Ishikawa (cell line): Measurements from ENCODE around the gene YBEY.

ENCODE experiments used
- CEBPB ChIP-seq: IDR thresholded peaks from 2 replicates; pipeline ENCODE4 v1.6.1; 2012
- CREB1 ChIP-seq: IDR thresholded peaks from 2 replicates; pipeline ENCODE4 v1.6.1; 2012; ENCODE audit warnings: low read depth
- EGR1 ChIP-seq: IDR thresholded peaks from 2 replicates; pipeline ENCODE4 v1.6.1; 2012
- EP300 ChIP-seq: IDR thresholded peaks from 2 replicates; pipeline ENCODE4 v1.6.1; 2012; ENCODE audit warnings: borderline replicate concordance
- FOXM1 ChIP-seq: IDR thresholded peaks from 2 replicates; pipeline ENCODE4 v1.6.1; 2012; ENCODE audit warnings: low read depth, borderline replicate concordance
- MAX ChIP-seq: IDR thresholded peaks from 2 replicates; pipeline ENCODE4 v1.6.1; 2012
- NFIC ChIP-seq: IDR thresholded peaks from 2 replicates; pipeline ENCODE4 v1.6.1; 2012
- RAD21 ChIP-seq: IDR thresholded peaks from 2 replicates; pipeline ENCODE4 v1.6.1; 2012; ENCODE audit warnings: low read depth
- TAF1 ChIP-seq: IDR thresholded peaks from 2 replicates; pipeline ENCODE4 v1.6.1; 2012; ENCODE audit warnings: low read depth, mild to moderate bottlenecking
- TCF12 ChIP-seq: IDR thresholded peaks from 2 replicates; pipeline ENCODE4 v1.6.1; 2012; ENCODE audit warnings: low read depth
- TEAD4 ChIP-seq: IDR thresholded peaks from 2 replicates; pipeline ENCODE4 v1.6.1; 2012
- YY1 ChIP-seq: IDR thresholded peaks from 2 replicates; pipeline ENCODE4 v1.6.1; 2012; ENCODE audit warnings: low read depth
- ZBTB7A ChIP-seq: IDR thresholded peaks from 2 replicates; pipeline ENCODE4 v1.6.1; 2012; ENCODE audit warnings: low read depth
- TF ChIP-seq, protein P1 (sequence below): IDR thresholded peaks from 2 replicates; pipeline ENCODE4 v1.6.1; 2012; ENCODE audit warnings: low read depth, mild to moderate bottlenecking
- TF ChIP-seq, protein P2 (sequence below): IDR thresholded peaks from 2 replicates; pipeline ENCODE4 v1.6.1; 2012

Gene YBEY

GRCh38 chr21:46322351-46323226 lies 36.4 kb downstream of the YBEY start:
- no peak for TF ChIP-seq EP300

DNA sequence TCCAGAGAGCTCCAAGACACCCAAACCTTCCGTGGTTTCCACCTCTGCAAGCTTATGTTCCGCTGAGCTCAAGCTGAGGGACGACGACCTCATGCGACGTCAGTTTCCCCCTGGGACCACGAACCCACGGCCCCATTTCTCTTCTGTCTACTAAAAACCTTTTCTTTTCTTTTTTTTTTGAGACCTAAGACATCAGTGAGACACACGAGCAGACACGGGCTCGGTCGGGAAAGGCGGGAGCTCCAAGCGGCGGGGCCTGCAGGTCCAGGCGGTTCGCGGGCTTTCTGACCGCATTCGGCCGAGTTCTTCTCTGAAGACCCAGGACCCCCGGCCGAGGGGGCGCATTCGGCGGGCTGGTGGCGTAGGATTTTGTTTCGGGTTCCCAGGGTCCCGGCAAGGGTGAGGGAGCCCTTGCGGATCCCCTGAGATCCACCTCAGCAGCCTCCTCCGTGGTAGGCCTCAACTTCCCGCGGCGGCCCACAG lies 37.1 kb downstream of the YBEY start:
- TF ChIP-seq MAX (no peak), NFIC (no peak), CREB1 (no peak)
- TF ChIP-seq, protein P1, sequence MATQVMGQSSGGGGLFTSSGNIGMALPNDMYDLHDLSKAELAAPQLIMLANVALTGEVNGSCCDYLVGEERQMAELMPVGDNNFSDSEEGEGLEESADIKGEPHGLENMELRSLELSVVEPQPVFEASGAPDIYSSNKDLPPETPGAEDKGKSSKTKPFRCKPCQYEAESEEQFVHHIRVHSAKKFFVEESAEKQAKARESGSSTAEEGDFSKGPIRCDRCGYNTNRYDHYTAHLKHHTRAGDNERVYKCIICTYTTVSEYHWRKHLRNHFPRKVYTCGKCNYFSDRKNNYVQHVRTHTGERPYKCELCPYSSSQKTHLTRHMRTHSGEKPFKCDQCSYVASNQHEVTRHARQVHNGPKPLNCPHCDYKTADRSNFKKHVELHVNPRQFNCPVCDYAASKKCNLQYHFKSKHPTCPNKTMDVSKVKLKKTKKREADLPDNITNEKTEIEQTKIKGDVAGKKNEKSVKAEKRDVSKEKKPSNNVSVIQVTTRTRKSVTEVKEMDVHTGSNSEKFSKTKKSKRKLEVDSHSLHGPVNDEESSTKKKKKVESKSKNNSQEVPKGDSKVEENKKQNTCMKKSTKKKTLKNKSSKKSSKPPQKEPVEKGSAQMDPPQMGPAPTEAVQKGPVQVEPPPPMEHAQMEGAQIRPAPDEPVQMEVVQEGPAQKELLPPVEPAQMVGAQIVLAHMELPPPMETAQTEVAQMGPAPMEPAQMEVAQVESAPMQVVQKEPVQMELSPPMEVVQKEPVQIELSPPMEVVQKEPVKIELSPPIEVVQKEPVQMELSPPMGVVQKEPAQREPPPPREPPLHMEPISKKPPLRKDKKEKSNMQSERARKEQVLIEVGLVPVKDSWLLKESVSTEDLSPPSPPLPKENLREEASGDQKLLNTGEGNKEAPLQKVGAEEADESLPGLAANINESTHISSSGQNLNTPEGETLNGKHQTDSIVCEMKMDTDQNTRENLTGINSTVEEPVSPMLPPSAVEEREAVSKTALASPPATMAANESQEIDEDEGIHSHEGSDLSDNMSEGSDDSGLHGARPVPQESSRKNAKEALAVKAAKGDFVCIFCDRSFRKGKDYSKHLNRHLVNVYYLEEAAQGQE = no peak

GRCh38 chr21:46323710-46324389 lies 37.7 kb downstream of the YBEY start, which contains the start of the genes C21orf58 and PCNT:
TSS of gene C21orf58 (minus strand) at chr21:46323870. CDS start at chr21:46322738, 1,132 bp downstream.
TSS of gene PCNT (plus strand) at chr21:46324156. CDS start at chr21:46324229, 73 bp downstream.
- TF ChIP-seq CREB1 (peak; percentile 44; the same call in 1 of the 2 replicates), MAX (peak; percentile 85), TAF1 (peak; percentile 62; the same call in 1 of the 2 replicates), TEAD4 (no peak), RAD21 (no peak), ZBTB7A (no peak), TCF12 (peak; percentile 9; the same call in 1 of the 2 replicates), EGR1 (peak; percentile 68), NFIC (no peak), EP300 (peak; percentile 47; the same call in 1 of the 2 replicates), YY1 (no peak), FOXM1 (peak; percentile 81), CEBPB (no peak)
- TF ChIP-seq, protein P1 = no peak
- TF ChIP-seq, protein P2, sequence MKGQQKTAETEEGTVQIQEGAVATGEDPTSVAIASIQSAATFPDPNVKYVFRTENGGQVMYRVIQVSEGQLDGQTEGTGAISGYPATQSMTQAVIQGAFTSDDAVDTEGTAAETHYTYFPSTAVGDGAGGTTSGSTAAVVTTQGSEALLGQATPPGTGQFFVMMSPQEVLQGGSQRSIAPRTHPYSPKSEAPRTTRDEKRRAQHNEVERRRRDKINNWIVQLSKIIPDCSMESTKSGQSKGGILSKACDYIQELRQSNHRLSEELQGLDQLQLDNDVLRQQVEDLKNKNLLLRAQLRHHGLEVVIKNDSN = no peak

GRCh38 chr21:46324390-46325072 lies 38.4 kb downstream of the YBEY start:
- TF ChIP-seq YY1 (peak; percentile 92), MAX (peak; percentile 36; the same call in 1 of the 2 replicates), TAF1 (peak; percentile 97), EGR1 (no peak), ZBTB7A (no peak)

- TF ChIP-seq MAX = no peak; the same call in 1 of the 2 replicates
- peak; percentile 38; the same call in 1 of the 2 replicates for TF ChIP-seq TCF12
- TF ChIP-seq YY1 = 0 out of 2 replicates have a peak, but pooled peaks have one; percentile 15
Measured at GRCh38 chr21:46325073-46325912, 39.2 kb downstream of the YBEY start.
